ENCODE results near the gene SAFB2. TPM values are rescaled to one million over a fixed set of nuclear protein-coding genes. Genes with fewer than 3 reads are reported as not detected.

Gene SAFB2
- polyA plus RNA-seq, 1 donor from 2014 or later, result 70.8 TPM

DNA sequence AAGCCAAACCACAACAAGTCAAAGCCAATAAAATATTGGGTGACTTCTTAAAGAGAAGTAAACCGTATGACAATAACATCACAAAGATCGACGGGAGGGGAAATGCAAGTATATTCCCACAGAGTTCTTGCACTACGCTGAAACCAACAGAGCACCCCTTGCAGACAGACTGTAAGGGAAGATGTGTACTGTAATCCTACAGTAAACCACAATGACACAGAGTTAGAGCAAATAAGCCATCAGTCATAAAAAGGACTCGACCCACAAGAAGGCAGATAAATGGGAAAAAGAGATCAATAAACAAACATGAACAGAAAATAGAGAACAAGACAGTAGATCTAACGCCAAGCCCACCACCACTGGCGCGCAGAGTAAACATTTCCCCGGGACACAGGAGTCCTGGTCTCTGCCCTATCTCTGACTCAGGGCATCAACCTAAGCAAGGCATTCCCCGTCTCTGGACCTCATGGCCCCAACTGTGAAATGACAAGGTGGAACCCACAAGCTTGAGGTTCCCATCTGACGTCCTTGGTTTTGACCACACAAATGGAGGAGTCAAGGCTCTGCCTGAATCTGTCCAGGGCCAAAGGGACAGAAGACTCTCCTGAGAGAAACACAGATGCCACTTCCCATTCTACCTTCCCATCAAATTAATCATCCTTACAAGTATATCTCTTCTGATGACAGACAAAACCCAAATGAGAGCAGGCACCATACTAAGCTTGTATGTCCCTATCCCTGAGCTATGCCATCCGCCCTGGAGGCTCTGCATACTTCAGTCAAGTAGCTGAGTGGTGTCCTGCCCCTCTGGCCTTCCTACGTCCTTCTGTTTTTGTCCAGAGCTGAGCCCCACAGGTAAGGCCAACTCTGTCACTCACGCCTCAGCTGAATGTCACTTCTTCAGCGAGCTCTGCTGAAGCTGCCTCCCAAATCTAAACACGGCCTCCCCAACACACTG, 15.0 kb downstream of the SAFB2 start:
- Mint-ChIP-seq H3K27me3 (no peaks in the 10 kb centered on the region), H3K27ac (peak overlapping the region in 1 of 3 donors; percentile 26), H3K4me3 (no peak overlapping the region), H3K36me3 (peaks cover 2% of the 10 kb centered on the region), H3K4me1 (peaks cover 0 to 11% (median 5%) of the 10 kb centered on the region in 3 donors), H3K9me3 (no peaks in the 10 kb centered on the region)

DNA sequence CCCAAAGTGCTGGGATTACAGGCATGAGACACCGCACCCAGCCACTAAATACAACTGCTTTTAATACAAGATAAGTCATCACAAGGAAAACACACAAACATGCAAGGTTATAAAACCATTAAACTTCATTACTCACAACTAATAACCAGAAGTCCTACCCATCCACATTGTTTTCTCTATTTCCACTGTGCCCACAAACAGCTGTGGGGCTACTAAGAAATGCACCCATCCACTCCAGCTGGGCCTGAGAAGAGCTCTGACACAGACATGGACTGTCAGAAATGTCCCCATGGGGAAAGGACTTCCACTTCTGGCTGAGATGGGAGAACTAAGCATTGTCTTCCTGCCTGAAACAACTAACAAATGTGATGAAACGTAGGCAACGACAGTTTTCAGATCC, 17.2 kb downstream of the SAFB2 start:
- peaks cover 0 to 13% (median 0%) of the 10 kb centered on the region in 3 donors for H3K4me1 Mint-ChIP-seq
- no peaks in the 10 kb centered on the region for H3K9me3 Mint-ChIP-seq
- no peaks in the 10 kb centered on the region for H3K27me3 Mint-ChIP-seq
- H3K36me3 Mint-ChIP-seq, result peaks cover 2% of the 10 kb centered on the region
- H3K27ac Mint-ChIP-seq, result no peak overlapping the region
- H3K4me3 Mint-ChIP-seq, result no peak overlapping the region

DNA sequence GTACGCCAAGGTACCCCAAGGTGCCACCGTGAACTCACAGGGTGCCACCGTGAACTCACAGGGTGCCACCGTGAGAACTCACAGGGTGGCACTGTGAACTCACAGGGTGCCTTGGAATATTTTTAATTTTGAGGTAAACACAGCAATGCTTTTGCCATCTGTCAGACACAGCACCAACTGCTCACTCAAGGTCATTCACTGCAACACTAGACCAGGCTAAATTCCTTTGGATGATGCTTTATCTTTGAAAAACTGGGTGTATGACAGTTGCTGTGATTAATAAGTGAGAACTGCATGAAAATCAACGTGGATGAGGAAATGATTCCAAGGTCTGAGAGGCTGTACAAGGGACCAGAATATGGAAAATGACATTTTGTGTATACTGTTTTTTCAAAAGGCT, 18.9 kb downstream of the SAFB2 start:
- Mint-ChIP-seq H3K9me3 (no peaks in the 10 kb centered on the region), H3K4me3 (no peak overlapping the region), H3K27ac (no peak overlapping the region), H3K27me3 (no peaks in the 10 kb centered on the region), H3K4me1 (peaks cover 0 to 13% (median 0%) of the 10 kb centered on the region in 3 donors), H3K36me3 (peaks cover 3% of the 10 kb centered on the region)

DNA sequence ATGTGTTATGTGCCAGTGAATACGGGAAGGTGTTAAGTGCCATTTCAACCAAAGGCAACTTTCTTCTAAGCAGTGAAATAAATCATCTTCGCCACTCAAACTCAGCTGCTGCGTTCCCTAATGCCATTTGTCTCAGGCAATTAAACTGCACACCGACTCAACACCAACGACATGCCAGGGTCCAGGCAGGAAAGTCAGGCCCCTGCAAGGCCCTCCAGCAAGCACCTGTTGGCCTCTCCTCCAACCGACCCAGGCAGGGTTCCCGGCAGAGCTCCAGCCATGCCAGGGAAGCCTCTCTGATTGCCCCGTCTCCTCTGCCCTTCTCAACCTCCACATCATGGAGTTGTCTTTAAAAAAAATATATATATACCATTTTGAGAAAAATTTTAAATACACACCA, 21.8 kb downstream of the SAFB2 start:
- Mint-ChIP-seq H3K27ac (no peak overlapping the region), H3K4me3 (no peak overlapping the region), H3K9me3 (no peaks in the 10 kb centered on the region), H3K27me3 (no peaks in the 10 kb centered on the region), H3K36me3 (peaks cover 1% of the 10 kb centered on the region), H3K4me1 (peaks cover 0 to 2% (median 0%) of the 10 kb centered on the region in 3 donors)

DNA sequence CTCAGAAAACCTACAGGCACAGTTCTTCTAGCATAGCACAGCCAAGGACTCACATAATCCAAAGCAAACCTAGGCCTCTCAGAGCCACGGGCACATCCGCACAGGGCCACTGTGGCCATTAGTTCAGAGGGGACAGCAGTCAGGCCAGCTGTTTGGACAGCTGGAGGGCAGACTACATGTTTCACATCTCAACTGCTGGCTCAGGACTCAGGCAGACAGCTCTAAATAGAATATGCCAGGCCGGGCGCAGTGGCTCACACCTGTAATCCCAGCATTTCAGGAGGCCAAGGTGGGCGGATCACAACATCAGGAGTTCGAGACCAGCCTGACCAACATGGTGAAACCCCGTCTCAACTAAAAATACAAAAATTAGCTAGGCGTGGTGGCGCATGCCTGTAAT, 26.8 kb downstream of the SAFB2 start:
- peaks cover 4% of the 10 kb centered on the region for H3K36me3 Mint-ChIP-seq
- H3K27ac Mint-ChIP-seq, result peak overlapping the region in 1 of 3 donors; percentile 10
- no peak overlapping the region for H3K4me3 Mint-ChIP-seq
- no peaks in the 10 kb centered on the region for H3K9me3 Mint-ChIP-seq
- H3K4me1 Mint-ChIP-seq, result no peaks in the 10 kb centered on the region
- no peaks in the 10 kb centered on the region for H3K27me3 Mint-ChIP-seq

DNA sequence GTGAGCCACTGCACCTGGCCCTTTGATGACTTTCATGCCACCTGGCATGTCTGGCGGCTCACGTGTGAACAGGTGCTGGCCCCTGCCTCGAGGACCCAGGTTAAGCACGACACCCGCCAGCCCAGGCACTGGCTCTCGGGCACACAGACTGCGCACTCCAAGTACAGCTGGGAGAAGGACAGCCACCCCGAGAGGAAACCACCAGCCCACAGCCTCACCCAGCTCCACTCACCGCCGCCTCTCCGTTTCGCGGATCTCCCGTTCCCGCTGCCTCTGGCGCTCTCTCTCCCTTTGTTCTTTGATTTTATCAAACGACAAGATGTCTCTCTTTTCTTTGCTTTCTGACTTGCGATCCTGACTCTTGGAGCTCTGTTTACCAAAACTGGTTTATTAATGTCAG, 27.4 kb downstream of the SAFB2 start:
- Mint-ChIP-seq H3K4me3 (no peak overlapping the region), H3K27ac (no peak overlapping the region), H3K36me3 (peaks cover 4% of the 10 kb centered on the region), H3K9me3 (no peaks in the 10 kb centered on the region), H3K27me3 (no peaks in the 10 kb centered on the region), H3K4me1 (no peaks in the 10 kb centered on the region)

DNA sequence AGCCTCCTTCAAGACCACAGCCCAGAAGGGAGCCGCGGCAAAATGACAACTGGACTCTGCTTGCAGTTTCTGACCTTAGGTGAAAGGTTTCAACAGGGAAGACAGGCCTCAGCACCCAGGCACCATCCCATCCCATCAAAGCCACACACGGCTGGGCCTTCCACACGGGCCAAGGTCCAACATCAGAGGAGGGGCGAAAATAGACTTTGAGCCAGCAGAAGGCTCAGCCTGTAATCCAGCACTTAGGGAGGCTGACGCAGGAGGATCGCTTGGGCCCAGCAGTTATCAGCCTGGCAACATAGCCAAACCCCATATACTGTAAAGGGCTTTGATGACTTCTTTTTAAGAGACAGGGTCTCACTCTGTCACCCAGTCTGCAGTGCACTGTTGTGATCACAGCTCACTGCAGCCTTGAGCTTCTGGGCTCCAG, 28.0 kb downstream of the SAFB2 start:
- Mint-ChIP-seq H3K27ac (no peak overlapping the region), H3K4me1 (no peaks in the 10 kb centered on the region), H3K9me3 (no peaks in the 10 kb centered on the region), H3K36me3 (peaks cover 4% of the 10 kb centered on the region), H3K4me3 (peak overlapping the region in 1 of 4 donors; percentile 9), H3K27me3 (no peaks in the 10 kb centered on the region)

DNA sequence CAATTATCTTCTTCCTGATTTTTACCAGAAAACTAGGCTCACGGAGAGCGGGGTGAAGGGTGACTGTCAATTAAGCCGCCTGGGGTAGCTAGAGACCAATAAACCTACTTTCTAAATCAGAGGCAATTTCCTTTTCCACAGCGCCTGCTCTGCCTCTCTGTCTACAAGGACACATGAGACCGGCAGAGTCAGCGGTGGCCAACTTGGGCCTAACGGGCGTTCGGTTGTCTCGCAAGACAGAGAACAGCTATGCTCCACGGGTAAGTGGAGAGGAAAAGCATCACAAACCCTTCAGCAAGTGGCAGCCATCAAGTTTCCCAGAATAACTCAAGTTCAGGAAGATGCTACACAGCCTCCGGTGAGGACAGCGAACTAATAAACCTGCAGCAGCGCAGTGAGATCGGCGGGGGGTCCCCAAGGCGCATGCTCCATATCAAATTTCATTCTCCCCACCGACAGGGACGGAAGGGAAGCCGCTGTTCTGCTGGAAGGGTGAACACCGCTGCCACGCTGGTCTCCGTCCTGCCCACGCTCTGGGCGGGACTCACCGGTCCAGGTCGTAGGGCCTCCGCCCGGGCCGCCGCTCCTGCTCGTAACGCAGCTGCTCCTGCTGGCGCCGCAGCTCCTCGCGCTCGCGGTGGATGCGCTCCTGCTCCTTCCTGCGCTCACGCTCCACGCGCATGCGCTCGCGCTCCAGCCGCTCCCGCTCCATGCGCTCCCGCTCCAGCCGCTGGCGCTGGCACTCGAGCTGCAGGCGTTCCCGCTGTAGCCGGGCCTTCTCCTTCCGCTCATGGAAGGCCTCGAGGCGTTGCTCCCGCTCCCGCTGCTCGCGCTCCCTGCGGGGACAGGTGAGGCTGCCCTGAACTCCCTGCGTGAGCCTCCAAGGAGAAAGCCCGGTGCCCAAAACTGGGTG, 29.0 kb downstream of the SAFB2 start:
- Mint-ChIP-seq H3K4me3 (no peak overlapping the region), H3K36me3 (peaks cover 2% of the 10 kb centered on the region), H3K27me3 (no peaks in the 10 kb centered on the region), H3K27ac (no peak overlapping the region), H3K9me3 (no peaks in the 10 kb centered on the region), H3K4me1 (no peaks in the 10 kb centered on the region)

DNA sequence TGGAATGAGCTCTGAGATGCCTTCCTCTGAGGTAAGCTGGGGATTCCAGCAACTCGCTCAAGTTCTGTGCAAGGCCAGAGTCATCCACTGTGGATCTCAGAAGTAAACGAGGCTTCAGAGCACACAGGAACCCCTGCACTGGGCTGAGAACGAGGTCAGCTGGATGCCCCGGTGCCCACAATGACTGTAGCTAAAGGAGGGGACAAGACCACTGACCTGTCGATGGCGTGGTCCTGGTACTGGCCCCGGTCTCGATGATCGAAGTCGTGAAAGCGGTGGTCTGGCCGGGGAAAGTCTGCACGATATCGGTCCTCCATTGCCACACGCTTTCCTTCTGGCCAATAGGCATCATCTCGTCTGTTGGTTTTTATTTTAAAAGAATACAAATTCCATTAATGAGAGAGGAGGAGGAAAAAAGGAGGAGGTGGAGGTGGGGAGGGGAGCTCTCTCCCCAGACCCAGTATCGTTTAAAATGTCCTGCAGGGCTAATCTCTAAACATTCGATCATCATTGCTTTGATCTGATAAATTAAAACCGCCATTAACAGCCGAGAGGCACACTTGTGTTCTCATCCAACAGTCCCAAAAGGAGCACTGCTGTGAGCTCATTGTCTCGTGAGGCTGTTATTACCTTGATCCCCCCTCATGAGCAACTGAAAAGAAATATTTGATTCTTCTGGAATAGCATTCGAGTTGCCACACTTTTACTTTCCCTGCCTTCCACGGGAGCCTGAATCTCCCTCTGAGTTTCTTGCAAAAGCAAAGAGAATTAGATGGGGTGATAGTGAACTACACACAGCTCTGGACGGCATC, 29.8 kb downstream of the SAFB2 start:
- Mint-ChIP-seq H3K4me3 (no peak overlapping the region), H3K27ac (peak overlapping the region in 1 of 3 donors; percentile 59), H3K4me1 (no peaks in the 10 kb centered on the region), H3K27me3 (no peaks in the 10 kb centered on the region), H3K36me3 (peaks cover 2% of the 10 kb centered on the region), H3K9me3 (no peaks in the 10 kb centered on the region)

DNA sequence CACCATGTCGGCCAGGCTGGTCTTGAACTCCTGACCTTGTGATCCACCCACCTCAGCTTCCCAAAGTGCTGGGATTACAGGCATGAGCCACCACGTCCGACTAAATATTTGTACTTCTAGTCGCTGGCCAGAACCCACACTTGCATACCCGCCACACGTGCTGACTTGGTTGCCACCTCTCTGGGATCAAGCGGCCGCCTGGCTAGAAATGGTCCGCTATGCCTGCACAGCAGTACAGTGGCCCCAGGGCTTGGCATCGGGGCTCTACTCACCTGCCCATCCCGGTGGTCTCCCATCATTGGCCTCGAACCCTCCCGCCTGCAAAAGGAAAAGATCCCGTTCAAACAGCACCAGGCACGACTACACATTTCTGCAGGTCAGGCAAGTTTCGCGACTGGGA, 31.1 kb downstream of the SAFB2 start:
- Mint-ChIP-seq H3K36me3 (peaks cover 2% of the 10 kb centered on the region), H3K27me3 (no peaks in the 10 kb centered on the region), H3K4me1 (peaks cover 0 to 3% (median 0%) of the 10 kb centered on the region in 3 donors), H3K4me3 (no peak overlapping the region), H3K9me3 (no peaks in the 10 kb centered on the region), H3K27ac (no peak overlapping the region)

DNA sequence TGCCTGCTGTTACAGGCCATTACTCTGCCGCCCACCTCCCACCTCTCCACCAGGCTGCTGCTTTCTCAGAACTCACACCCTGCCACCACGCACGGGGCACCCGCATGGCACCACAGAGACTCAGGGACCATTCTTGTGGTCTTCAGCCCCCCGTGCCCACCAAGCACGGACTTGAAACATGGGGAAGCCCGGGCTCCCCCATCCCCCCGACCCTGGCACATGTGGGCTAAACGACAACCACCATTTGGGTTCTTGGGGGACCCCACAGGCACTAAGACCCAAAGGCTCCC, 31.8 kb downstream of the SAFB2 start:
- H3K27me3 Mint-ChIP-seq, result no peaks in the 10 kb centered on the region

DNA sequence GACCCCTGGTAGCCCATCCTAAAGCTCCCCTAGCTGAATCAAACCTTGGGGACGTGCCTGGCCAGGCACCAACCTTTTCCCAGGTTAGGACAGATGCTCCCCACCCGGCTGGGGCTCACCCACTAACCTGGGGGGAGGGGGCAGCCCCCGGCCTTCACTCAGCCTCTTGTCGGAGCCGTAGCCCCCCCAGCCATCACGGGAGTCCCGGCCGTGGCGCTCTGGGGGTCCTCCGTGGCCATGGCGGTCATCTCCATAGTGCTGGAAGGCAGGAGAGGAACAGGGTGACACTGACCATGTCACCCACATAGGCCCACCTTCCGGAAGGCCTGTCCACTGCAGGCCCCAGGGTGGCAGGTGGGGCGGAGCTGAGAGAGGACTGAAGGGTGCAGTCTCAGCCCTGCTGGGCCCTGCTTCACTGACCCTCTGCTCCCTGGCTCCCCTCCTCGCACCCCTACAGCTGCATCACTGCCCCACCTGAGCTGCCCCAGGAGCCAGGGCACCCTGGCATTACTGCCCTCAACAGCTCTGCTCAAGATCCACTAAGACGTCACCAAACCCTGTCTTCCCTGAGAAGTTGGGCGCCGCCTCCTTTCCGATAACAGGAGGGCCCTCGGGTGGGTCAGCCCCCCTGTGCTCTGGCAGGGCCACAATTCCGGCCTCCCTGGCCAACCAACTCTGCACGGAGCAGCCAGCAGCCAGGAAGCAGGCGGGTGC, 32.3 kb downstream of the SAFB2 start:
- H3K4me1 Mint-ChIP-seq, result peaks cover 0 to 3% (median 0%) of the 10 kb centered on the region in 3 donors
- no peak overlapping the region for H3K4me3 Mint-ChIP-seq
- no peaks in the 10 kb centered on the region for H3K27me3 Mint-ChIP-seq
- peaks cover 2% of the 10 kb centered on the region for H3K36me3 Mint-ChIP-seq
- H3K27ac Mint-ChIP-seq, result no peak overlapping the region
- no peaks in the 10 kb centered on the region for H3K9me3 Mint-ChIP-seq

More for the DNA sequence above, 31.8 kb downstream of the SAFB2 start:
- H3K36me3 Mint-ChIP-seq, result peaks cover 2% of the 10 kb centered on the region
- H3K9me3 Mint-ChIP-seq, result no peaks in the 10 kb centered on the region
- peaks cover 0 to 3% (median 0%) of the 10 kb centered on the region in 3 donors for H3K4me1 Mint-ChIP-seq
- H3K4me3 Mint-ChIP-seq, result no peak overlapping the region
- H3K27ac Mint-ChIP-seq, result no peak overlapping the region

DNA sequence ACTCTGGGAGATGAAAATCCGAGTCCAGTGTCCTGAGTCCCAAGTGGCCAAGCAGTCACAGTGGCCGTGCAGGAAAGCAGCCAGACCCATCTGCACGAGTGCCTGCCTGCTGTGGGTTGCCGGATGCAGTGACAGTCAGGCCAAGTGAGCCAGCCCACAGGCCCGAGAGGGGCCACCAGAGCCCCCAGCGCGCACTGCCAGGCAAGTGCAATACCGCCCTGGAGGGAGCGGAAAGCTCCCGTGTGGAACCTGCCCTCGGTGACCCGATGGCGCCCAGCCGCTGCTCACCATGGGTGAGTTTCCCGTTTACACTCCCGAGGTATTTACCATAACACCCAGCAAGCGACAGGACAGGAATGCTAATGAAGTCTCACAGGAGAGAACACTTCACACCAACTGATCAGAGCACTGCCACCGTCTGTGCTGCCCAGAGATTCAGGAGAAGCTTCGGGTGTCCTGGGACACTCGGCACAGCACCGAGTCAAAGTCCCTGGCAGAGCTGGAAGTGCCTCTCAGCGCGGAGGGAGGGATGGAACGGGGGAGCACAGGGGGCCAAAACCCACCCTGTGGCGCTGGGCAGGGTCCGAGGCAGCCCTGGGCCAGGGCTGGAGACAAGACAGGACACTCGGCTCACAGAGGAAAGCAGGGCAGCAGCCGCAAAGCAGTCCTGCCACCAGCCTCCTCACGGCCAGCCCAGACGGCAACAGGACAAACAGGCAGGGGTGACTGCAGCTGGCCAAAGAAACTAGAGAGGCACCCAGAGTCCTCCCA, 33.5 kb downstream of the SAFB2 start:
- no peaks in the 10 kb centered on the region for H3K9me3 Mint-ChIP-seq
- peak overlapping the region in 1 of 3 donors; percentile 32 for H3K27ac Mint-ChIP-seq
- H3K36me3 Mint-ChIP-seq, result peaks cover 2% of the 10 kb centered on the region
- H3K4me3 Mint-ChIP-seq, result no peak overlapping the region
- peaks cover 0 to 3% (median 0%) of the 10 kb centered on the region in 3 donors for H3K4me1 Mint-ChIP-seq
- no peaks in the 10 kb centered on the region for H3K27me3 Mint-ChIP-seq

Measured in IgD-negative memory B cell (primary cell).